HepG2 (cell line): ENCODE data around the gene IER5L. TPM values are rescaled to one million over a fixed set of nuclear protein-coding genes. Genes with fewer than 3 reads are reported as not detected.

Experiments
- FOSL1 ChIP-seq: sonication (generic); formaldehyde crosslinking; IDR thresholded peaks from 2 replicates; pipeline ENCODE4 v1.9.0; 2021; ENCODE audit warnings: missing genetic modification reagents, borderline replicate concordance
- MTF1 ChIP-seq: sonication (generic); formaldehyde crosslinking; IDR thresholded peaks from 2 replicates; pipeline ENCODE4 v1.5.0; 2020; ENCODE audit warnings: missing genetic modification reagents
- MXI1 ChIP-seq: IDR thresholded peaks from 3 replicates; pipeline ENCODE4 v1.6.1; 2012; ENCODE audit warnings: low read depth, low read length, inconsistent platforms, borderline replicate concordance
- NFRKB ChIP-seq: fragments of 450-650 bp; IDR thresholded peaks from 2 replicates; pipeline ENCODE4 v1.6.1; 2017
- PRPF4 ChIP-seq: fragments of 200-400 bp; formaldehyde crosslinking; IDR thresholded peaks from 2 replicates; pipeline ENCODE4 v1.6.1; 2016; ENCODE audit warnings: low read length, low read depth; ENCODE audit not compliant: poor library complexity, severe bottlenecking
- ZNF44 ChIP-seq: sonication (generic); formaldehyde crosslinking; IDR thresholded peaks from 2 replicates; pipeline ENCODE4 v1.5.1; 2020; ENCODE audit warnings: mild to moderate bottlenecking, missing genetic modification reagents
- ZSCAN25 ChIP-seq: sonication (generic); formaldehyde crosslinking; IDR thresholded peaks from 2 replicates; pipeline ENCODE4 v1.8.0; 2022; ENCODE audit warnings: mild to moderate bottlenecking, missing genetic modification reagents
- polyA plus RNA-seq, 8 experiments: library from polyadenylated mRNA; depleted of rRNA in 3 of 8; stranded (reverse) in 7 of 8; unstranded in 1 of 8; fragments of >200 nt; fragmentation: Illumina TruSeq in 4 of 8; extraction: Trizol in 4 of 8; gene quantifications; 2 replicates each; pipeline versions ENCODE4 v1.2.1 to v1.2.3, GENCODE V29; 2011 to 2016; ENCODE audit warnings: low read depth in 4 of 8, missing spikeins in 1 of 8, mixed read lengths in 1 of 8; ENCODE audit not compliant: insufficient read depth in 1 of 8
- total RNA-seq, 5 experiments: library from RNA; depleted of rRNA; stranded (reverse); fragments of >200 nt; fragmentation: Illumina TruSeq; extraction: Trizol; gene quantifications; 2 replicates each; pipeline ENCODE4 v1.2.3, GENCODE V29; 2016; ENCODE audit warnings: low read depth in 1 of 5
- TF ChIP-seq, protein P1 (sequence below): sonication (generic); formaldehyde crosslinking; IDR thresholded peaks from 2 replicates; pipeline ENCODE4 v1.4.0; 2020; ENCODE audit warnings: missing genetic modification reagents
- TF ChIP-seq, protein P2 (sequence below): IDR thresholded peaks from 2 replicates; pipeline ENCODE4 v1.6.1; 2016; ENCODE audit warnings: missing biosample characterization, missing genetic modification reagents, low read depth
- TF ChIP-seq, protein P3 (sequence below): IDR thresholded peaks from 2 replicates; pipeline ENCODE4 v1.4.0; 2020; ENCODE audit warnings: mild to moderate bottlenecking, missing genetic modification reagents
- TF ChIP-seq, protein P4 (sequence below): sonication (generic); formaldehyde crosslinking; IDR thresholded peaks from 2 replicates; pipeline ENCODE4 v1.4.0; 2020; ENCODE audit warnings: missing genetic modification reagents, low read depth, mild to moderate bottlenecking, borderline replicate concordance
- TF ChIP-seq, protein P5 (sequence below): sonication (generic); formaldehyde crosslinking; IDR thresholded peaks from 2 replicates; pipeline ENCODE4 v1.4.0; 2020; ENCODE audit warnings: mild to moderate bottlenecking, missing genetic modification reagents, borderline replicate concordance
- TF ChIP-seq, protein P6 (sequence below): sonication (generic); formaldehyde crosslinking; IDR thresholded peaks from 2 replicates; pipeline ENCODE4 v1.4.0; 2020; ENCODE audit warnings: missing genetic modification reagents

The IER5L gene
- total and polyA plus RNA-seq, 2 of the 13 experiments (the other 11 are each of a cell fraction or from before 2014, with no cell fraction given): 1.8 to 3.3 TPM

DNA sequence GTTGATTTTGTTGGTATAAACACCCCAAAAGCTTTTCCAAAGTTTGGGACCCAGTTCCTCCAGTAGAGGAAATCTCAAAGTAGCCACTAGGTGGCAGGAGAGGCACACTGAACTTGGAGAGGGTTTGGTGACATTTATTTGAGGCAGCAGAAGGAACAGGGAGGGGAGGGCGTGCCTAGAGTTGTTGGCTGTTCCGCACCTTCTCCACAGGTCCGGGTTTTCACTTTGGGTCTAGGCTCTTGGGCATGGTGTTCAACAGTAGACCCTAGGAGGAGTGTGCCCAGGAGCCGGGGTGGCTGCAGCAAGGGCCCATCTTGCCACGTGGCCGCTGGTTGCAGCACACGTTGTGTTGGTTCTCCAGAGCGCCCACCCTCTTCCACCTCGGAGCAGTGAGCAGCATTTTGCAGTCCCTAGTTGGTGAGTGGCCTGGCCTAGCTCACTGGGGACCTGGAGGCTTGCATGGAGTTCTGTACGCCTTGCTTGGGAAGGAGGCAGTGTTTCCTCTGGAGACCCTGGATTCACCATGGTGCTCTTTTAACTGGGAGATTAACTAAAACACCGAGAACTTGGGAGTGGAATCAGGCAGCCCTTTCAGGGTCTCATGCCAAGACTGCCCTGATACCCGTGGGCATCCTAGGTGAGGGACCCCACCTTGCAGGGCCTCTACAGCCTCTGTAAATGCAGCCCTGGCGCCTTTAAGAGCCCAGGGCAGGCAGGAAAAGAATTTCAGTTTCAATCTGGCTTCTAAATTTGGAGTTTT lies 38.6 kb downstream of the IER5L start (continued):
- TF ChIP-seq, protein P1, sequence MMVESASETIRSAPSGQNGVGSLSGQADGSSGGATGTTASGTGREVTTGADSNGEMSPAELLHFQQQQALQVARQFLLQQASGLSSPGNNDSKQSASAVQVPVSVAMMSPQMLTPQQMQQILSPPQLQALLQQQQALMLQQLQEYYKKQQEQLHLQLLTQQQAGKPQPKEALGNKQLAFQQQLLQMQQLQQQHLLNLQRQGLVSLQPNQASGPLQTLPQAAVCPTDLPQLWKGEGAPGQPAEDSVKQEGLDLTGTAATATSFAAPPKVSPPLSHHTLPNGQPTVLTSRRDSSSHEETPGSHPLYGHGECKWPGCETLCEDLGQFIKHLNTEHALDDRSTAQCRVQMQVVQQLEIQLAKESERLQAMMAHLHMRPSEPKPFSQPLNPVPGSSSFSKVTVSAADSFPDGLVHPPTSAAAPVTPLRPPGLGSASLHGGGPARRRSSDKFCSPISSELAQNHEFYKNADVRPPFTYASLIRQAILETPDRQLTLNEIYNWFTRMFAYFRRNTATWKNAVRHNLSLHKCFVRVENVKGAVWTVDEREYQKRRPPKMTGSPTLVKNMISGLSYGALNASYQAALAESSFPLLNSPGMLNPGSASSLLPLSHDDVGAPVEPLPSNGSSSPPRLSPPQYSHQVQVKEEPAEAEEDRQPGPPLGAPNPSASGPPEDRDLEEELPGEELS (CRISPR knock-in tag): no peak; the same call in 1 of the 2 replicates
- TF ChIP-seq, protein P2, sequence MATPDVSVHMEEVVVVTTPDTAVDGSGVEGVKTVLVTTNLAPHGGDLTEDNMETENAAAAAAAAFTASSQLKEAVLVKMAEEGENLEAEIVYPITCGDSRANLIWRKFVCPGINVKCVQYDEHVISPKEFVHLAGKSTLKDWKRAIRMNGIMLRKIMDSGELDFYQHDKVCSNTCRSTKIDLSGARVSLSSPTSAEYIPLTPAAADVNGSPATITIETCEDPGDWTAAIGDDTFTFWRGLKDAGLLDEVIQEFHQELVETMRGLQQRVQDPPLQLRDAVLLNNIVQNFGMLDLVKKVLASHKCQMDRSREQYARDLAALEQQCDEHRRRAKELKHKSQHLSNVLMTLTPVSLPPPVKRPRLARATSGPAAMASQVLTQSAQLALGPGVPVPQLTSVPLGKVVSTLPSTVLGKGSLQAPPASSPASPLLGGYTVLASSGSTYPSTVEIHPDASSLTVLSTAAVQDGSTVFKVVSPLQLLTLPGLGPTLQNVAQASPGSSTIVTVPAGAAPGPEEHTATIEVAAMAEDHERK (CRISPR knock-in tag): no peak
- TF ChIP-seq MTF1 (CRISPR knock-in tag) (no peak), ZNF44 (no peak), ZSCAN25 (CRISPR knock-in tag) (peak; percentile 63; the same call in 1 of the 2 replicates), PRPF4 (no peak), FOSL1 (no peak), MXI1 (peak; percentile 57; the same call in 1 of the 3 replicates), NFRKB (no peak)
- TF ChIP-seq, protein P3, sequence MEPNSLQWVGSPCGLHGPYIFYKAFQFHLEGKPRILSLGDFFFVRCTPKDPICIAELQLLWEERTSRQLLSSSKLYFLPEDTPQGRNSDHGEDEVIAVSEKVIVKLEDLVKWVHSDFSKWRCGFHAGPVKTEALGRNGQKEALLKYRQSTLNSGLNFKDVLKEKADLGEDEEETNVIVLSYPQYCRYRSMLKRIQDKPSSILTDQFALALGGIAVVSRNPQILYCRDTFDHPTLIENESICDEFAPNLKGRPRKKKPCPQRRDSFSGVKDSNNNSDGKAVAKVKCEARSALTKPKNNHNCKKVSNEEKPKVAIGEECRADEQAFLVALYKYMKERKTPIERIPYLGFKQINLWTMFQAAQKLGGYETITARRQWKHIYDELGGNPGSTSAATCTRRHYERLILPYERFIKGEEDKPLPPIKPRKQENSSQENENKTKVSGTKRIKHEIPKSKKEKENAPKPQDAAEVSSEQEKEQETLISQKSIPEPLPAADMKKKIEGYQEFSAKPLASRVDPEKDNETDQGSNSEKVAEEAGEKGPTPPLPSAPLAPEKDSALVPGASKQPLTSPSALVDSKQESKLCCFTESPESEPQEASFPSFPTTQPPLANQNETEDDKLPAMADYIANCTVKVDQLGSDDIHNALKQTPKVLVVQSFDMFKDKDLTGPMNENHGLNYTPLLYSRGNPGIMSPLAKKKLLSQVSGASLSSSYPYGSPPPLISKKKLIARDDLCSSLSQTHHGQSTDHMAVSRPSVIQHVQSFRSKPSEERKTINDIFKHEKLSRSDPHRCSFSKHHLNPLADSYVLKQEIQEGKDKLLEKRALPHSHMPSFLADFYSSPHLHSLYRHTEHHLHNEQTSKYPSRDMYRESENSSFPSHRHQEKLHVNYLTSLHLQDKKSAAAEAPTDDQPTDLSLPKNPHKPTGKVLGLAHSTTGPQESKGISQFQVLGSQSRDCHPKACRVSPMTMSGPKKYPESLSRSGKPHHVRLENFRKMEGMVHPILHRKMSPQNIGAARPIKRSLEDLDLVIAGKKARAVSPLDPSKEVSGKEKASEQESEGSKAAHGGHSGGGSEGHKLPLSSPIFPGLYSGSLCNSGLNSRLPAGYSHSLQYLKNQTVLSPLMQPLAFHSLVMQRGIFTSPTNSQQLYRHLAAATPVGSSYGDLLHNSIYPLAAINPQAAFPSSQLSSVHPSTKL: peak; percentile 58; the same call in 1 of the 2 replicates
- TF ChIP-seq, protein P4, sequence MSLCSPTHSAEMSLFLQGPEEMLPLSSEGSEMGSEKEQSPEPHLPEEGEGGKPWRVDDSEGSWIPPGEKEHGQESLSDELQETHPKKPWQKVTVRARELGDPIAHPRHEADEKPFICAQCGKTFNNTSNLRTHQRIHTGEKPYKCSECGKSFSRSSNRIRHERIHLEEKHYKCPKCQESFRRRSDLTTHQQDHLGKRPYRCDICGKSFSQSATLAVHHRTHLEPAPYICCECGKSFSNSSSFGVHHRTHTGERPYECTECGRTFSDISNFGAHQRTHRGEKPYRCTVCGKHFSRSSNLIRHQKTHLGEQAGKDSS: no peak
- TF ChIP-seq, protein P5, sequence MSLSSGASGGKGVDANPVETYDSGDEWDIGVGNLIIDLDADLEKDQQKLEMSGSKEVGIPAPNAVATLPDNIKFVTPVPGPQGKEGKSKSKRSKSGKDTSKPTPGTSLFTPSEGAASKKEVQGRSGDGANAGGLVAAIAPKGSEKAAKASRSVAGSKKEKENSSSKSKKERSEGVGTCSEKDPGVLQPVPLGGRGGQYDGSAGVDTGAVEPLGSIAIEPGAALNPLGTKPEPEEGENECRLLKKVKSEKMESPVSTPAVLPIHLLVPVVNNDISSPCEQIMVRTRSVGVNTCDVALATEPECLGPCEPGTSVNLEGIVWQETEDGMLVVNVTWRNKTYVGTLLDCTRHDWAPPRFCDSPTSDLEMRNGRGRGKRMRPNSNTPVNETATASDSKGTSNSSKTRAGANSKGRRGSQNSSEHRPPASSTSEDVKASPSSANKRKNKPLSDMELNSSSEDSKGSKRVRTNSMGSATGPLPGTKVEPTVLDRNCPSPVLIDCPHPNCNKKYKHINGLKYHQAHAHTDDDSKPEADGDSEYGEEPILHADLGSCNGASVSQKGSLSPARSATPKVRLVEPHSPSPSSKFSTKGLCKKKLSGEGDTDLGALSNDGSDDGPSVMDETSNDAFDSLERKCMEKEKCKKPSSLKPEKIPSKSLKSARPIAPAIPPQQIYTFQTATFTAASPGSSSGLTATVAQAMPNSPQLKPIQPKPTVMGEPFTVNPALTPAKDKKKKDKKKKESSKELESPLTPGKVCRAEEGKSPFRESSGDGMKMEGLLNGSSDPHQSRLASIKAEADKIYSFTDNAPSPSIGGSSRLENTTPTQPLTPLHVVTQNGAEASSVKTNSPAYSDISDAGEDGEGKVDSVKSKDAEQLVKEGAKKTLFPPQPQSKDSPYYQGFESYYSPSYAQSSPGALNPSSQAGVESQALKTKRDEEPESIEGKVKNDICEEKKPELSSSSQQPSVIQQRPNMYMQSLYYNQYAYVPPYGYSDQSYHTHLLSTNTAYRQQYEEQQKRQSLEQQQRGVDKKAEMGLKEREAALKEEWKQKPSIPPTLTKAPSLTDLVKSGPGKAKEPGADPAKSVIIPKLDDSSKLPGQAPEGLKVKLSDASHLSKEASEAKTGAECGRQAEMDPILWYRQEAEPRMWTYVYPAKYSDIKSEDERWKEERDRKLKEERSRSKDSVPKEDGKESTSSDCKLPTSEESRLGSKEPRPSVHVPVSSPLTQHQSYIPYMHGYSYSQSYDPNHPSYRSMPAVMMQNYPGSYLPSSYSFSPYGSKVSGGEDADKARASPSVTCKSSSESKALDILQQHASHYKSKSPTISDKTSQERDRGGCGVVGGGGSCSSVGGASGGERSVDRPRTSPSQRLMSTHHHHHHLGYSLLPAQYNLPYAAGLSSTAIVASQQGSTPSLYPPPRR: 0 out of 2 replicates have a peak, but pooled peaks have one; percentile 11
- TF ChIP-seq, protein P6, sequence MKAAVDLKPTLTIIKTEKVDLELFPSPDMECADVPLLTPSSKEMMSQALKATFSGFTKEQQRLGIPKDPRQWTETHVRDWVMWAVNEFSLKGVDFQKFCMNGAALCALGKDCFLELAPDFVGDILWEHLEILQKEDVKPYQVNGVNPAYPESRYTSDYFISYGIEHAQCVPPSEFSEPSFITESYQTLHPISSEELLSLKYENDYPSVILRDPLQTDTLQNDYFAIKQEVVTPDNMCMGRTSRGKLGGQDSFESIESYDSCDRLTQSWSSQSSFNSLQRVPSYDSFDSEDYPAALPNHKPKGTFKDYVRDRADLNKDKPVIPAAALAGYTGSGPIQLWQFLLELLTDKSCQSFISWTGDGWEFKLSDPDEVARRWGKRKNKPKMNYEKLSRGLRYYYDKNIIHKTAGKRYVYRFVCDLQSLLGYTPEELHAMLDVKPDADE: no peak
